Measurements from ENCODE around the gene FIGNL2. TPM values are rescaled to one million over a fixed set of nuclear protein-coding genes. Genes with fewer than 3 reads are reported as not detected.

FIGNL2 gene
- total and polyA plus RNA-seq, 9 of the 15 experiments (the other 6 are each of a cell fraction or from before 2014, with no cell fraction given), result 0.01 TPM; not detected in 8

GRCh38 chr12:51883295-51883694 lies 34.8 kb upstream of the FIGNL2 start:
- no peaks in the 10 kb centered on the region for H3K9me1 ChIP-seq (ENCODE audit: control insufficient read depth, insufficient read depth, low read length)
- H3K4me2 ChIP-seq (ENCODE audit: insufficient read depth, low read length), result no peak overlapping the region
- 40% methylated on average over 1 of the region's 1 CpG for WGBS (ENCODE audit: insufficient coverage, low coverage, missing lambda C conversion rate)
- no peak overlapping the region for H3K4me3 ChIP-seq
- ATAC-seq, result no peak
- intact Hi-C loops (cut with micrococcal nuclease) (no loop called here), in situ Hi-C loops (cut with MboI) (no loop called here)
- FAIRE-seq, result no peak
- no peaks in the 10 kb centered on the region for H3K27me3 ChIP-seq (ENCODE audit: control insufficient read depth in 2 of 2, insufficient read depth in 2 of 2, low read length in 2 of 2)
- H3K36me3 ChIP-seq (ENCODE audit: control insufficient read depth, insufficient read depth, low read length), result no peaks in the 10 kb centered on the region
- no peak overlapping the region for H3K27ac ChIP-seq (ENCODE audit: extremely low read depth, low read depth, low read length)
- no peaks in the 10 kb centered on the region for H3K79me2 ChIP-seq (ENCODE audit: control insufficient read depth, insufficient read depth, low read length)
- H3K9ac ChIP-seq (ENCODE audit: insufficient read depth in 1 of 2, low read depth in 2 of 2, low read length in 2 of 2), result no peak overlapping the region
- peaks cover 16 to 30% of the 10 kb centered on the region in 2 experiments for H3K4me1 ChIP-seq (replicated peaks in 1 of 2; ENCODE audit: control insufficient read depth in 2 of 2, insufficient read depth in 2 of 2, low read length in 2 of 2)
- no peak for DNase-seq (ENCODE audit: extremely low read depth in 1 of 4, low spot score in 3 of 4)
- no peak overlapping the region for H2AFZ ChIP-seq (ENCODE audit: low read depth, low read length)
- 0 out of 2 replicates have a peak, but pooled peaks cover 2% of the 10 kb centered on the region for H3K9me3 ChIP-seq (replicated peaks; ENCODE audit: control insufficient read depth, insufficient read depth, low read depth, low read length)
- no TSS peak for BruUV-seq (replicated peaks)
- POLR2A ChIA-PET, result no interaction called here
- CTCF ChIA-PET (ENCODE audit: low intra/inter-chr PET ratio), result interaction anchor here (0.7 kb wide), 1 partner anchor 34 kb away, joined by 3 read pairs; no protein-coding TSS in a partner anchor
- no peaks in the 10 kb centered on the region for H4K20me1 ChIP-seq (replicated peaks; ENCODE audit: control insufficient read depth, insufficient read depth, low read length)
- TF ChIP-seq MIER1 (IDR thresholded peaks at IDR 0.05; ENCODE audit: low read depth) (no peak), KDM5B (IDR thresholded peaks at IDR 0.05; ENCODE audit: insufficient replicate concordance, low read depth, low read length) (no peak), C11orf30 (IDR thresholded peaks at IDR 0.05; ENCODE audit: low read depth) (peak; percentile 40; the same call in 1 of the 2 replicates), HINFP (tag; conservative IDR thresholded peaks at IDR 0.05; ENCODE audit: low read depth) (0 out of 2 replicates have a peak, but pooled peaks have one; percentile 35), TAL1 (IDR thresholded peaks at IDR 0.05) (no peak), MYC (IDR thresholded peaks at IDR 0.05; ENCODE audit: low read depth, low read length) (no peak), MYC (CRISPR knock-in tag; IDR thresholded peaks at IDR 0.05; ENCODE audit: borderline replicate concordance, low read depth) (no peak), MTF1 (CRISPR knock-in tag; IDR thresholded peaks at IDR 0.05; ENCODE audit: borderline replicate concordance) (no peak), HIVEP1 (CRISPR knock-in tag; IDR thresholded peaks at IDR 0.05) (no peak), FOXP1 (CRISPR knock-in tag; IDR thresholded peaks at IDR 0.05) (no peak), UBTF (IDR thresholded peaks at IDR 0.05; ENCODE audit: borderline replicate concordance in 1 of 2, low read depth in 2 of 2, low read length in 2 of 2) (no peak), CXXC5 (CRISPR knock-in tag; IDR thresholded peaks at IDR 0.05) (peak; percentile 34; the same call in 1 of the 2 replicates), PCBP2 (IDR thresholded peaks at IDR 0.05; ENCODE audit: low read depth, low read length, poor library complexity, severe bottlenecking) (no peak), ZNF347 (CRISPR knock-in tag; IDR thresholded peaks at IDR 0.05; ENCODE audit: low read depth) (no peak), DDX20 (tag; IDR thresholded peaks at IDR 0.05; ENCODE audit: low read depth) (0 out of 2 replicates have a peak, but pooled peaks have one; percentile 9), ELF2 (CRISPR knock-in tag; IDR thresholded peaks at IDR 0.05) (0 out of 2 replicates have a peak, but pooled peaks have one; percentile 11), THAP7 (CRISPR knock-in tag; IDR thresholded peaks at IDR 0.05) (no peak), NEUROD1 (IDR thresholded peaks at IDR 0.05; ENCODE audit: borderline replicate concordance, low read depth, low read length, partially characterized antibody) (no peak)

All from K562 (cell line).